ENCODE results near the gene ERN1. TPM values are rescaled to one million over a fixed set of nuclear protein-coding genes. Genes with fewer than 3 reads are reported as not detected.

Gene ERN1
- total and polyA plus RNA-seq, 2 of the 13 experiments (the other 11 are each of a cell fraction or from before 2014, with no cell fraction given): 6.0 to 12.7 TPM

DNA sequence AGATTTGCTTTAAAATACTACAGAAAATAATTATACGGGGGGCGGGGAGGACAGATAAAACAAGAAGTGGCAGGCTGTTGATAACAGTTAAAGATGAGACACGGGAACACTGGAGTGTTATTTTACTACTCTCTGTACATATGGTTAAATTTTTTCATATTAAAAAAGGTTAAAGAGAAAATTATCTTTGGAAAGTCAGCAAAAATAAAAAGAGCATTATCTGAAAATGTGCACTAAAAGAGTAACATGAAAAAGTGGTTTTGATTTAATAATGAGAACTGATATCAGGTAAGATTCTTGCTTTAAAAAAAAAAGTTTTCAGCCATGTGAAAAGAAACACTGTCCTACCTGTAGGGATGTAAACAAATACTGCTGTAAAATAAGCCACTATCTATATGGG lies 46.9 kb downstream of the ERN1 start:
- POLR2A ChIA-PET: interaction anchor here (1.0 to 4.2 kb wide), 17 partner anchors 9 to 303 kb away, joined by 3 to 58 read pairs (median 8); partner anchors contain the start of gene ERN1
- H3K9me3 ChIP-seq (ENCODE audit: low read length): no peaks in the 10 kb centered on the region
- peaks cover 4% of the 10 kb centered on the region for H3K79me2 ChIP-seq (ENCODE audit: insufficient read depth, low read length)
- H3K4me1 ChIP-seq (ENCODE audit: insufficient read depth, low read length): peaks cover 91% of the 10 kb centered on the region
- BruUV-seq (replicated peaks): no TSS peak
- peak overlapping the region; percentile 80 for H3K4me2 ChIP-seq (ENCODE audit: low read depth, low read length)
- ATAC-seq (no peak), DNase-seq (ENCODE audit: low spot score) (no peak), FAIRE-seq (no peak)
- 67% methylated on average over 3 of the region's 3 CpGs for WGBS (ENCODE audit: low lambda C conversion rate)
- peak overlapping the region in 2 of 3 experiments; percentile 25 to 39; a peak in 3 of 6 replicates for H3K4me3 ChIP-seq (replicated peaks in 1 of 3; ENCODE audit: insufficient read depth in 1 of 3, low read depth in 2 of 3, low read length in 3 of 3)
- no peaks in the 10 kb centered on the region for H4K20me1 ChIP-seq (ENCODE audit: insufficient read depth, low read length)
- H3K27me3 ChIP-seq (ENCODE audit: control insufficient read depth in 1 of 2, insufficient read depth in 2 of 2, low read length in 2 of 2): no peaks in the 10 kb centered on the region
- intact Hi-C loops (cut with micrococcal nuclease; ENCODE audit: unreplicated experiment) (no loop called here), in situ Hi-C loops (cut with HindIII; ENCODE audit: extremely low pct_ligation_motif_present, low pct_unique_long_range_greater_than_20kb) (no loop called here)
- CTCF ChIA-PET (ENCODE audit: low intra/inter-chr PET ratio, low total read pairs): no interaction called here
- TF ChIP-seq KDM5A (IDR thresholded peaks at IDR 0.05; ENCODE audit: borderline replicate concordance, low read length): no peak
- TF ChIP-seq, protein P1, sequence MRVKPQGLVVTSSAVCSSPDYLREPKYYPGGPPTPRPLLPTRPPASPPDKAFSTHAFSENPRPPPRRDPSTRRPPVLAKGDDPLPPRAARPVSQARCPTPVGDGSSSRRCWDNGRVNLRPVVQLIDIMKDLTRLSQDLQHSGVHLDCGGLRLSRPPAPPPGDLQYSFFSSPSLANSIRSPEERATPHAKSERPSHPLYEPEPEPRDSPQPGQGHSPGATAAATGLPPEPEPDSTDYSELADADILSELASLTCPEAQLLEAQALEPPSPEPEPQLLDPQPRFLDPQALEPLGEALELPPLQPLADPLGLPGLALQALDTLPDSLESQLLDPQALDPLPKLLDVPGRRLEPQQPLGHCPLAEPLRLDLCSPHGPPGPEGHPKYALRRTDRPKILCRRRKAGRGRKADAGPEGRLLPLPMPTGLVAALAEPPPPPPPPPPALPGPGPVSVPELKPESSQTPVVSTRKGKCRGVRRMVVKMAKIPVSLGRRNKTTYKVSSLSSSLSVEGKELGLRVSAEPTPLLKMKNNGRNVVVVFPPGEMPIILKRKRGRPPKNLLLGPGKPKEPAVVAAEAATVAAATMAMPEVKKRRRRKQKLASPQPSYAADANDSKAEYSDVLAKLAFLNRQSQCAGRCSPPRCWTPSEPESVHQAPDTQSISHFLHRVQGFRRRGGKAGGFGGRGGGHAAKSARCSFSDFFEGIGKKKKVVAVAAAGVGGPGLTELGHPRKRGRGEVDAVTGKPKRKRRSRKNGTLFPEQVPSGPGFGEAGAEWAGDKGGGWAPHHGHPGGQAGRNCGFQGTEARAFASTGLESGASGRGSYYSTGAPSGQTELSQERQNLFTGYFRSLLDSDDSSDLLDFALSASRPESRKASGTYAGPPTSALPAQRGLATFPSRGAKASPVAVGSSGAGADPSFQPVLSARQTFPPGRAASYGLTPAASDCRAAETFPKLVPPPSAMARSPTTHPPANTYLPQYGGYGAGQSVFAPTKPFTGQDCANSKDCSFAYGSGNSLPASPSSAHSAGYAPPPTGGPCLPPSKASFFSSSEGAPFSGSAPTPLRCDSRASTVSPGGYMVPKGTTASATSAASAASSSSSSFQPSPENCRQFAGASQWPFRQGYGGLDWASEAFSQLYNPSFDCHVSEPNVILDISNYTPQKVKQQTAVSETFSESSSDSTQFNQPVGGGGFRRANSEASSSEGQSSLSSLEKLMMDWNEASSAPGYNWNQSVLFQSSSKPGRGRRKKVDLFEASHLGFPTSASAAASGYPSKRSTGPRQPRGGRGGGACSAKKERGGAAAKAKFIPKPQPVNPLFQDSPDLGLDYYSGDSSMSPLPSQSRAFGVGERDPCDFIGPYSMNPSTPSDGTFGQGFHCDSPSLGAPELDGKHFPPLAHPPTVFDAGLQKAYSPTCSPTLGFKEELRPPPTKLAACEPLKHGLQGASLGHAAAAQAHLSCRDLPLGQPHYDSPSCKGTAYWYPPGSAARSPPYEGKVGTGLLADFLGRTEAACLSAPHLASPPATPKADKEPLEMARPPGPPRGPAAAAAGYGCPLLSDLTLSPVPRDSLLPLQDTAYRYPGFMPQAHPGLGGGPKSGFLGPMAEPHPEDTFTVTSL (CRISPR knock-in tag; IDR thresholded peaks at IDR 0.05; ENCODE audit: borderline replicate concordance): peak; percentile 30; the same call in 1 of the 2 replicates
- TF ChIP-seq, protein P2, sequence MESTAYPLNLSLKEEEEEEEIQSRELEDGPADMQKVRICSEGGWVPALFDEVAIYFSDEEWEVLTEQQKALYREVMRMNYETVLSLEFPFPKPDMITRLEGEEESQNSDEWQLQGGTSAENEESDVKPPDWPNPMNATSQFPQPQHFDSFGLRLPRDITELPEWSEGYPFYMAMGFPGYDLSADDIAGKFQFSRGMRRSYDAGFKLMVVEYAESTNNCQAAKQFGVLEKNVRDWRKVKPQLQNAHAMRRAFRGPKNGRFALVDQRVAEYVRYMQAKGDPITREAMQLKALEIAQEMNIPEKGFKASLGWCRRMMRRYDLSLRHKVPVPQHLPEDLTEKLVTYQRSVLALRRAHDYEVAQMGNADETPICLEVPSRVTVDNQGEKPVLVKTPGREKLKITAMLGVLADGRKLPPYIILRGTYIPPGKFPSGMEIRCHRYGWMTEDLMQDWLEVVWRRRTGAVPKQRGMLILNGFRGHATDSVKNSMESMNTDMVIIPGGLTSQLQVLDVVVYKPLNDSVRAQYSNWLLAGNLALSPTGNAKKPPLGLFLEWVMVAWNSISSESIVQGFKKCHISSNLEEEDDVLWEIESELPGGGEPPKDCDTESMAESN (CRISPR knock-in tag; conservative IDR thresholded peaks at IDR 0.05): no peak
- no peak for TF ChIP-seq KLF13 (CRISPR knock-in tag; IDR thresholded peaks at IDR 0.05)
- TF ChIP-seq ZBTB38 (CRISPR knock-in tag; IDR thresholded peaks at IDR 0.05): no peak
- 0 out of 2 replicates have a peak, but pooled peaks have one; percentile 18 for TF ChIP-seq ZNF20 (CRISPR knock-in tag; IDR thresholded peaks at IDR 0.05)
- TF ChIP-seq, protein P3, sequence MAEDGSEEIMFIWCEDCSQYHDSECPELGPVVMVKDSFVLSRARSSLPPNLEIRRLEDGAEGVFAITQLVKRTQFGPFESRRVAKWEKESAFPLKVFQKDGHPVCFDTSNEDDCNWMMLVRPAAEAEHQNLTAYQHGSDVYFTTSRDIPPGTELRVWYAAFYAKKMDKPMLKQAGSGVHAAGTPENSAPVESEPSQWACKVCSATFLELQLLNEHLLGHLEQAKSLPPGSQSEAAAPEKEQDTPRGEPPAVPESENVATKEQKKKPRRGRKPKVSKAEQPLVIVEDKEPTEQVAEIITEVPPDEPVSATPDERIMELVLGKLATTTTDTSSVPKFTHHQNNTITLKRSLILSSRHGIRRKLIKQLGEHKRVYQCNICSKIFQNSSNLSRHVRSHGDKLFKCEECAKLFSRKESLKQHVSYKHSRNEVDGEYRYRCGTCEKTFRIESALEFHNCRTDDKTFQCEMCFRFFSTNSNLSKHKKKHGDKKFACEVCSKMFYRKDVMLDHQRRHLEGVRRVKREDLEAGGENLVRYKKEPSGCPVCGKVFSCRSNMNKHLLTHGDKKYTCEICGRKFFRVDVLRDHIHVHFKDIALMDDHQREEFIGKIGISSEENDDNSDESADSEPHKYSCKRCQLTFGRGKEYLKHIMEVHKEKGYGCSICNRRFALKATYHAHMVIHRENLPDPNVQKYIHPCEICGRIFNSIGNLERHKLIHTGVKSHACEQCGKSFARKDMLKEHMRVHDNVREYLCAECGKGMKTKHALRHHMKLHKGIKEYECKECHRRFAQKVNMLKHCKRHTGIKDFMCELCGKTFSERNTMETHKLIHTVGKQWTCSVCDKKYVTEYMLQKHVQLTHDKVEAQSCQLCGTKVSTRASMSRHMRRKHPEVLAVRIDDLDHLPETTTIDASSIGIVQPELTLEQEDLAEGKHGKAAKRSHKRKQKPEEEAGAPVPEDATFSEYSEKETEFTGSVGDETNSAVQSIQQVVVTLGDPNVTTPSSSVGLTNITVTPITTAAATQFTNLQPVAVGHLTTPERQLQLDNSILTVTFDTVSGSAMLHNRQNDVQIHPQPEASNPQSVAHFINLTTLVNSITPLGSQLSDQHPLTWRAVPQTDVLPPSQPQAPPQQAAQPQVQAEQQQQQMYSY (CRISPR knock-in tag; IDR thresholded peaks at IDR 0.05): no peak
- TF ChIP-seq KLF6 (CRISPR knock-in tag; IDR thresholded peaks at IDR 0.05): 0 out of 2 replicates have a peak, but pooled peaks have one; percentile 9
- TF ChIP-seq KDM6A (CRISPR knock-in tag; IDR thresholded peaks at IDR 0.05; ENCODE audit: low read depth): no peak
- no peak for TF ChIP-seq ZNF12 (CRISPR knock-in tag; IDR thresholded peaks at IDR 0.05)
- TF ChIP-seq RCOR2 (CRISPR knock-in tag; IDR thresholded peaks at IDR 0.05): no peak
- 0 out of 2 replicates have a peak, but pooled peaks have one; percentile 42 for TF ChIP-seq ZNF816 (CRISPR knock-in tag; IDR thresholded peaks at IDR 0.05; ENCODE audit: borderline replicate concordance)
- H3K9ac ChIP-seq (ENCODE audit: insufficient read depth, low read depth, low read length): peak overlapping the region; percentile 73
- H3K27ac ChIP-seq (ENCODE audit: extremely low read length, insufficient read depth, low read length): peak overlapping the region; percentile 84
- no peak overlapping the region for H2AFZ ChIP-seq (ENCODE audit: low read length)
- peaks cover 3 to 12% of the 10 kb centered on the region in 2 experiments; a peak in 3 of 5 replicates for H3K36me3 ChIP-seq (replicated peaks in 1 of 2; ENCODE audit: control insufficient read depth in 1 of 2, insufficient read depth in 2 of 2, low read length in 2 of 2)

Measured in HepG2 (cell line).